Prostate gland (tissue), 2 donors: ENCODE measurements around the gene MVP.

Experiments
- CTCF ChIP-seq, 4 experiments: fragments of 200-600 bp in 2 of 4; fragments of 450-650 bp in 2 of 4; sonication (generic) in 2 of 4; IDR thresholded peaks; 1 replicate in 3 of 4; 2 replicates in 1 of 4; pipeline ENCODE4 v1.5.1; 2016 to 2019; ENCODE audit warnings: antibody characterized with exemption in 4 of 4, mild to moderate bottlenecking in 2 of 4, moderate library complexity in 2 of 4
- POLR2A ChIP-seq: fragments of 450-650 bp; IDR thresholded peaks from one replicate; pipeline ENCODE4 v1.6.1; 2016; ENCODE audit warnings: antibody characterized with exemption, mild to moderate bottlenecking
- POLR2AphosphoS5 ChIP-seq: sonication (generic); formaldehyde crosslinking; IDR thresholded peaks from one replicate; pipeline ENCODE4 v1.6.1; 2017; ENCODE audit warnings: antibody characterized with exemption

DNA sequence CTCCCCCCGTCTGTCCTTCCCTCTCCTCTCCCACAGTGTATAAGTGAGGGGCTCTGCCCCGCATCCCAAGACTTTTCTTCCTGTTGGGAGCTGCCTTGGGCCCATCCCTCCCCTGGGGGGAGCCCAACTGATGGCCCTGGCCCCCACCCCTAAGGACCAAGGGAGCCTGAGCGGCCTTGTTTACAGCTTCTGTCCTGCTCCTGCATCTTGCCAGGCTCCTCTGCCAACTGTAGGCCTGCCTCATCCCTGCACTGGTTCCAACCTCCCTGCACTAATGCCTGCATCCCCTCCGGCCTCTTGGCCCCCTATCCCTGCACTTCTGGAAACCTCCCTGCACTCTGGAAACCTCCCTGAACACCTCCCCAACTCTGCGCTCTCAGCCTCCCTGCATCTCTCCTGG, 5.7 kb upstream of the MVP start:
- no peak for TF ChIP-seq CTCF (IDR thresholded peaks at IDR 0.05)
- no peak for TF ChIP-seq POLR2A
- no peak for TF ChIP-seq POLR2AphosphoS5
